HepG2 (cell line): ENCODE results near the gene BAIAP2L1. TPM values are rescaled to one million over a fixed set of nuclear protein-coding genes. Genes with fewer than 3 reads are reported as not detected.

Source experiments
- ATF7 ChIP-seq, 2 experiments: fragments of 450-650 bp in 1 of 2; sonication (generic) in 1 of 2; formaldehyde crosslinking in 1 of 2; IDR thresholded peaks; 2 replicates each; pipeline versions ENCODE4 v1.4.0 to v1.6.1; 2016 to 2020; ENCODE audit warnings: antibody characterized with exemption in 1 of 2, mild to moderate bottlenecking in 1 of 2, missing genetic modification reagents in 1 of 2
- ELF3 ChIP-seq: IDR thresholded peaks from 2 replicates; pipeline ENCODE4 v1.6.1; 2016; ENCODE audit warnings: missing genetic modification reagents, missing compliant biosample characterization
- FOXA3 ChIP-seq: IDR thresholded peaks from 2 replicates; pipeline ENCODE4 v1.6.1; 2016; ENCODE audit warnings: missing genetic modification reagents, missing compliant biosample characterization
- GABPB1 ChIP-seq: IDR thresholded peaks from 2 replicates; pipeline ENCODE4 v1.6.1; 2016; ENCODE audit warnings: mild to moderate bottlenecking, missing genetic modification reagents, moderate library complexity, missing compliant biosample characterization
- GATAD2A ChIP-seq: IDR thresholded peaks from 2 replicates; pipeline ENCODE4 v1.6.1; 2016
- ISL2 ChIP-seq: sonication (generic); formaldehyde crosslinking; IDR thresholded peaks from 2 replicates; pipeline ENCODE4 v1.5.0; 2020; ENCODE audit warnings: missing genetic modification reagents
- POGZ ChIP-seq: sonication (generic); formaldehyde crosslinking; IDR thresholded peaks from 2 replicates; pipeline ENCODE4 v1.4.0; 2020; ENCODE audit warnings: mild to moderate bottlenecking, missing genetic modification reagents
- RARA ChIP-seq: IDR thresholded peaks from 2 replicates; pipeline ENCODE4 v1.6.1; 2016; ENCODE audit warnings: missing genetic modification reagents, missing compliant biosample characterization
- SP1 ChIP-seq, 2 experiments: fragments of 450-650 bp in 1 of 2; sonication (generic) in 1 of 2; formaldehyde crosslinking in 1 of 2; IDR thresholded peaks; 2 replicates each; pipeline versions ENCODE4 v1.4.0 to v1.6.1; 2016 to 2020; ENCODE audit warnings: missing genetic modification reagents in 1 of 2
- STAG1 ChIP-seq: sonication (generic); formaldehyde crosslinking; IDR thresholded peaks from 2 replicates; pipeline ENCODE4 v1.4.0; 2020; ENCODE audit warnings: missing genetic modification reagents
- ZBED4 ChIP-seq: sonication (generic); formaldehyde crosslinking; IDR thresholded peaks from 2 replicates; pipeline ENCODE4 v1.4.0; 2020; ENCODE audit warnings: missing genetic modification reagents, borderline replicate concordance
- ZFP90 ChIP-seq: sonication (generic); formaldehyde crosslinking; IDR thresholded peaks from 2 replicates; pipeline ENCODE4 v1.8.0; 2022; ENCODE audit warnings: missing genetic modification reagents, mild to moderate bottlenecking, inconsistent platforms, borderline replicate concordance
- ZNF138 ChIP-seq: sonication (generic); formaldehyde crosslinking; IDR thresholded peaks from 2 replicates; pipeline ENCODE4 v1.5.0; 2020; ENCODE audit warnings: mild to moderate bottlenecking, low read depth, missing genetic modification reagents
- ZNF251 ChIP-seq: sonication (generic); formaldehyde crosslinking; IDR thresholded peaks from 2 replicates; pipeline ENCODE4 v1.9.0; 2021; ENCODE audit warnings: mild to moderate bottlenecking, missing genetic modification reagents
- ZNF280B ChIP-seq: sonication (generic); formaldehyde crosslinking; IDR thresholded peaks from 2 replicates; pipeline ENCODE4 v1.5.0; 2020; ENCODE audit warnings: missing genetic modification reagents, mild to moderate bottlenecking, borderline replicate concordance
- ZNF484 ChIP-seq: sonication (generic); formaldehyde crosslinking; IDR thresholded peaks from 2 replicates; pipeline ENCODE4 v1.5.1; 2020; ENCODE audit warnings: mild to moderate bottlenecking, low read depth, missing genetic modification reagents, borderline replicate concordance
- ZNF552 ChIP-seq: sonication (generic); formaldehyde crosslinking; IDR thresholded peaks from 2 replicates; pipeline ENCODE4 v1.9.0; 2022; ENCODE audit warnings: missing genetic modification reagents, mild to moderate bottlenecking, borderline replicate concordance
- ZNF556 ChIP-seq: sonication (generic); formaldehyde crosslinking; IDR thresholded peaks from 2 replicates; pipeline ENCODE4 v1.4.0; 2020; ENCODE audit warnings: mild to moderate bottlenecking, missing genetic modification reagents, borderline replicate concordance
- ZNF557 ChIP-seq: sonication (generic); formaldehyde crosslinking; IDR thresholded peaks from 2 replicates; pipeline ENCODE4 v1.4.0; 2020; ENCODE audit warnings: missing genetic modification reagents
- ZNF564 ChIP-seq: sonication (generic); formaldehyde crosslinking; IDR thresholded peaks from 2 replicates; pipeline ENCODE4 v1.8.1; 2023; ENCODE audit warnings: mild to moderate bottlenecking, missing genetic modification reagents
- ZNF614 ChIP-seq: IDR thresholded peaks from 2 replicates; pipeline ENCODE4 v1.6.1; 2018; ENCODE audit warnings: missing biosample characterization, missing genetic modification reagents, inconsistent platforms, borderline replicate concordance
- ZNF619 ChIP-seq: sonication (generic); formaldehyde crosslinking; IDR thresholded peaks from 2 replicates; pipeline ENCODE4 v1.4.0; 2020; ENCODE audit warnings: mild to moderate bottlenecking, missing genetic modification reagents
- ZNF747 ChIP-seq: sonication (generic); formaldehyde crosslinking; IDR thresholded peaks from 2 replicates; pipeline ENCODE4 v1.8.1; 2023; ENCODE audit warnings: missing genetic modification reagents, mild to moderate bottlenecking, borderline replicate concordance
- ZNF776 ChIP-seq: sonication (generic); formaldehyde crosslinking; IDR thresholded peaks from 2 replicates; pipeline ENCODE4 v1.4.0; 2020; ENCODE audit warnings: mild to moderate bottlenecking, missing genetic modification reagents
- ZSCAN31 ChIP-seq: sonication (generic); formaldehyde crosslinking; IDR thresholded peaks from 2 replicates; pipeline ENCODE4 v1.5.0; 2020; ENCODE audit warnings: low read depth, mild to moderate bottlenecking, missing genetic modification reagents
- polyA plus RNA-seq, 8 experiments: library from polyadenylated mRNA; depleted of rRNA in 3 of 8; stranded (reverse) in 7 of 8; unstranded in 1 of 8; fragments of >200 nt; fragmentation: Illumina TruSeq in 4 of 8; extraction: Trizol in 4 of 8; gene quantifications; 2 replicates each; pipeline versions ENCODE4 v1.2.1 to v1.2.3, GENCODE V29; 2011 to 2016; ENCODE audit warnings: low read depth in 4 of 8, missing spikeins in 1 of 8, mixed read lengths in 1 of 8; ENCODE audit not compliant: insufficient read depth in 1 of 8
- total RNA-seq, 5 experiments: library from RNA; depleted of rRNA; stranded (reverse); fragments of >200 nt; fragmentation: Illumina TruSeq; extraction: Trizol; gene quantifications; 2 replicates each; pipeline ENCODE4 v1.2.3, GENCODE V29; 2016; ENCODE audit warnings: low read depth in 1 of 5

BAIAP2L1 gene
- total and polyA plus RNA-seq, 2 of the 13 experiments (the other 11 are each of a cell fraction or from before 2014, with no cell fraction given), result 13.0 to 21.5 TPM

- TF ChIP-seq POGZ (CRISPR knock-in tag), result peak; percentile 88
- TF ChIP-seq ZNF557 (CRISPR knock-in tag), result no peak
- no peak for TF ChIP-seq ATF7 (IDR thresholded peaks at IDR 0.05)
- TF ChIP-seq ATF7 (CRISPR knock-in tag; IDR thresholded peaks at IDR 0.05), result peak; percentile 35; the same call in 1 of the 2 replicates
- TF ChIP-seq FOXA3 (CRISPR knock-in tag), result 0 out of 2 replicates have a peak, but pooled peaks have one; percentile 6
- TF ChIP-seq ISL2 (CRISPR knock-in tag), result peak; percentile 47; the same call in 1 of the 2 replicates
- TF ChIP-seq ZNF564 (CRISPR knock-in tag), result 0 out of 2 replicates have a peak, but pooled peaks have one; percentile 13
- peak; percentile 82; the same call in 1 of the 2 replicates for TF ChIP-seq ZNF138 (CRISPR knock-in tag)
- TF ChIP-seq ZSCAN31 (CRISPR knock-in tag), result peak; percentile 77
- peak; percentile 90 for TF ChIP-seq ZNF776
- TF ChIP-seq SP1 (IDR thresholded peaks at IDR 0.05), result peak; percentile 56; the same call in 1 of the 2 replicates
- peak; percentile 97 for TF ChIP-seq SP1 (CRISPR knock-in tag; IDR thresholded peaks at IDR 0.05)
- no peak for TF ChIP-seq GATAD2A (CRISPR knock-in tag)
- TF ChIP-seq RARA (CRISPR knock-in tag), result peak; percentile 87
- TF ChIP-seq GABPB1 (CRISPR knock-in tag), result peak; percentile 98
- peak; percentile 49; the same call in 1 of the 2 replicates for TF ChIP-seq ZFP90 (CRISPR knock-in tag)
- TF ChIP-seq ZNF747, result peak; percentile 64; the same call in 1 of the 2 replicates
- TF ChIP-seq ZNF251 (CRISPR knock-in tag), result no peak
- peak; percentile 63; the same call in 1 of the 2 replicates for TF ChIP-seq ZNF556 (CRISPR knock-in tag)
- TF ChIP-seq ZNF484 (CRISPR knock-in tag), result no peak
- peak; percentile 35; the same call in 1 of the 2 replicates for TF ChIP-seq ZNF614
- no peak; the same call in 1 of the 2 replicates for TF ChIP-seq STAG1 (CRISPR knock-in tag)
- TF ChIP-seq ZNF552 (CRISPR knock-in tag), result peak; percentile 35; the same call in 1 of the 2 replicates
- TF ChIP-seq ZNF619 (CRISPR knock-in tag), result 0 out of 2 replicates have a peak, but pooled peaks have one; percentile 2
- TF ChIP-seq ZNF280B (CRISPR knock-in tag), result peak; percentile 70; the same call in 1 of the 2 replicates
- TF ChIP-seq ZBED4 (CRISPR knock-in tag), result no peak
- TF ChIP-seq ELF3 (CRISPR knock-in tag), result no peak; the same call in none of the 2 replicates
Observed at GRCh38 chr7:98251601-98252424, 149.1 kb downstream of the BAIAP2L1 start, which contains the start of gene TECPR1 (continued).
